MM.1S (cell line): ENCODE results near the gene EXOC4.

ENCODE experiments used
- DNase-seq: peaks from one replicate; pipeline ENCODE4 v3.0.0-alpha.2; 2015
- H2AFZ ChIP-seq: fragments of 300-600 bp; sonication (generic); 2 replicates; pipeline ENCODE4 v1.6.0; 2016; ENCODE audit warnings: antibody characterized with exemption, low read length
- H3F3A ChIP-seq: fragments of 300-600 bp; sonication (generic); 2 replicates; pipeline ENCODE4 v1.6.1; 2016; ENCODE audit warnings: mild to moderate bottlenecking, antibody characterized with exemption, low read length, moderate library complexity, mixed read lengths; ENCODE audit not compliant: insufficient read depth
- H3K27ac ChIP-seq: fragments of 300-600 bp; sonication (generic); 2 replicates; pipeline ENCODE4 v1.5.1; 2016; ENCODE audit warnings: mild to moderate bottlenecking, low read length
- H3K27me3 ChIP-seq: fragments of 300-600 bp; sonication (generic); replicated peaks from 2 replicates; pipeline ENCODE4 v1.6.0; 2016; ENCODE audit warnings: low read length; ENCODE audit not compliant: insufficient read depth
- H3K36me3 ChIP-seq: fragments of 300-600 bp; sonication (generic); replicated peaks from 2 replicates; pipeline ENCODE4 v1.6.1; 2016; ENCODE audit warnings: mild to moderate bottlenecking, low read length, mixed read lengths; ENCODE audit not compliant: insufficient read depth
- H3K4me1 ChIP-seq: fragments of 300-600 bp; sonication (generic); 2 replicates; pipeline ENCODE4 v1.6.1; 2016; ENCODE audit warnings: low read length, mixed read lengths
- H3K4me2 ChIP-seq: fragments of 300-600 bp; sonication (generic); 2 replicates; pipeline ENCODE4 v1.6.0; 2016; ENCODE audit warnings: low read depth, low read length
- H3K4me3 ChIP-seq: fragments of 300-600 bp; sonication (generic); 2 replicates; pipeline ENCODE4 v1.5.1; 2016; ENCODE audit warnings: low read length, mixed read lengths
- H3K79me2 ChIP-seq: fragments of 300-600 bp; sonication (generic); 2 replicates; pipeline ENCODE4 v1.6.1; 2016; ENCODE audit warnings: mixed run types, low read length, mixed read lengths
- H3K9ac ChIP-seq: fragments of 300-600 bp; sonication (generic); 2 replicates; pipeline ENCODE4 v1.6.1; 2016; ENCODE audit warnings: low read length, mixed read lengths
- H3K9me2 ChIP-seq: fragments of 300-600 bp; sonication (generic); replicated peaks from 2 replicates; pipeline ENCODE4 v1.6.1; 2016; ENCODE audit warnings: mild to moderate bottlenecking, low read length, mixed read lengths; ENCODE audit not compliant: insufficient read depth
- H3K9me3 ChIP-seq: fragments of 300-600 bp; sonication (generic); replicated peaks from 2 replicates; pipeline ENCODE4 v1.6.1; 2016; ENCODE audit warnings: mild to moderate bottlenecking, low read length, mixed read lengths; ENCODE audit not compliant: insufficient read depth
- H4K20me1 ChIP-seq: fragments of 300-600 bp; sonication (generic); 2 replicates; pipeline ENCODE4 v1.6.1; 2016; ENCODE audit warnings: mild to moderate bottlenecking, low read length, moderate library complexity, mixed read lengths; ENCODE audit not compliant: insufficient read depth
- EZH2 ChIP-seq: fragments of 300-600 bp; sonication (generic); optimal IDR thresholded peaks from 2 replicates; pipeline ENCODE3; 2017; ENCODE audit warnings: low read depth, mild to moderate bottlenecking, antibody characterized with exemption, low read length, mixed read lengths
- EZH2phosphoT487 ChIP-seq: fragments of 300-600 bp; sonication (generic); IDR thresholded peaks from 2 replicates; pipeline ENCODE4 v1.6.1; 2018; ENCODE audit warnings: antibody characterized with exemption, low read length
- TF ChIP-seq, protein P1 (sequence below): fragments of 300-600 bp; sonication (generic); IDR thresholded peaks from 2 replicates; pipeline ENCODE4 v1.5.1; 2016; ENCODE audit warnings: antibody characterized with exemption, low read length, mixed read lengths

Gene EXOC4

DNA sequence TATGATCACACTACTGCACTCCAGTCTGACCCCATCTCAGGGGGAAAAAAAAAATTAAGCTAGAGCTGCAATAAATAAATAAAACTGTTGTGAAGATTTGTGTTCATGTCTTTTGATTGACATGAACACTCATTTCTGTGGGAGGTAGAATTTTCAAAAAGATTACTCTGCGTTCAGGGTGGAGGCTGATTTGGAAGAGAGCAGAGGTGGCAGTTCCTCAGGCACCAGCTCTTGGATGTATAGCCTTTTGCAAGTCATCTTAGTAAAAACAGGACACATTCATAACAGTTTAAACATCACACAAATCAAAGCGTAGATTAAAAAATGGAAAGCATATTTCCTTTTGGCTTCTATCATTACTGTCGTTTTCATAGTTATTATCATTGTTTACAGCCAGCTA is 630.7 kb downstream of the EXOC4 start:
- Histone ChIP-seq H3K9ac (no peak overlapping the region), H3K4me3 (no peak overlapping the region), H2AFZ (no peak overlapping the region), H3K27ac (no peak overlapping the region), H3K9me3 (no peaks in the 10 kb centered on the region), H3K36me3 (no peaks in the 10 kb centered on the region), H3K27me3 (no peaks in the 10 kb centered on the region), H4K20me1 (no peaks in the 10 kb centered on the region), H3K79me2 (no peaks in the 10 kb centered on the region), H3K4me1 (no peaks in the 10 kb centered on the region), H3F3A (no peaks in the 10 kb centered on the region), H3K4me2 (no peak overlapping the region), H3K9me2 (no peaks in the 10 kb centered on the region)
- TF ChIP-seq, protein P1, sequence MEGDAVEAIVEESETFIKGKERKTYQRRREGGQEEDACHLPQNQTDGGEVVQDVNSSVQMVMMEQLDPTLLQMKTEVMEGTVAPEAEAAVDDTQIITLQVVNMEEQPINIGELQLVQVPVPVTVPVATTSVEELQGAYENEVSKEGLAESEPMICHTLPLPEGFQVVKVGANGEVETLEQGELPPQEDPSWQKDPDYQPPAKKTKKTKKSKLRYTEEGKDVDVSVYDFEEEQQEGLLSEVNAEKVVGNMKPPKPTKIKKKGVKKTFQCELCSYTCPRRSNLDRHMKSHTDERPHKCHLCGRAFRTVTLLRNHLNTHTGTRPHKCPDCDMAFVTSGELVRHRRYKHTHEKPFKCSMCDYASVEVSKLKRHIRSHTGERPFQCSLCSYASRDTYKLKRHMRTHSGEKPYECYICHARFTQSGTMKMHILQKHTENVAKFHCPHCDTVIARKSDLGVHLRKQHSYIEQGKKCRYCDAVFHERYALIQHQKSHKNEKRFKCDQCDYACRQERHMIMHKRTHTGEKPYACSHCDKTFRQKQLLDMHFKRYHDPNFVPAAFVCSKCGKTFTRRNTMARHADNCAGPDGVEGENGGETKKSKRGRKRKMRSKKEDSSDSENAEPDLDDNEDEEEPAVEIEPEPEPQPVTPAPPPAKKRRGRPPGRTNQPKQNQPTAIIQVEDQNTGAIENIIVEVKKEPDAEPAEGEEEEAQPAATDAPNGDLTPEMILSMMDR, result no peak
- no peak for TF ChIP-seq EZH2phosphoT487
- no peak for TF ChIP-seq EZH2
- no peak for DNase-seq

DNA sequence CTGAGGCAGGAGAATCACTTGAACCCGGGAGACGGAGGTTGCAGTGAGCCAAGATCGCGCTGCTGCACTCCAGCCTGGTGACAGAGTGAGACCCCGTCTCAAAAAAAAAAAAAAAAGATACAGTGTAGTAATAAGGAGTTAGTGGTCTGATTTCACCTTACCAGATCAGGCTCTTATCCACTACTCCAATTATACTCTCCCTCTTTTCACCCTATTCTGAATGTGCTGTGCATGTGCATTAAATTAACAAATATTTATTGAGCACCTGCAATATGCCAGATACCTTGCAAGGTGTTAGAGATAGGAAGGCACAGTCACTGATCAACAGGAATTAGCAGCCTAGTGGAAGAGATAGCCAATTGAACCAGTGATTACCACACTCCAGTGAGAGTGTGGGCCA is 632.3 kb downstream of the EXOC4 start:
- Histone ChIP-seq H3K36me3 (no peaks in the 10 kb centered on the region), H2AFZ (no peak overlapping the region), H3K27ac (no peak overlapping the region), H3F3A (no peaks in the 10 kb centered on the region), H3K9ac (no peak overlapping the region), H3K4me1 (no peaks in the 10 kb centered on the region), H3K9me3 (no peaks in the 10 kb centered on the region), H3K9me2 (no peaks in the 10 kb centered on the region), H3K4me2 (no peak overlapping the region), H3K27me3 (no peaks in the 10 kb centered on the region), H4K20me1 (no peaks in the 10 kb centered on the region), H3K4me3 (no peak overlapping the region), H3K79me2 (no peaks in the 10 kb centered on the region)
- TF ChIP-seq, protein P1, result no peak
- TF ChIP-seq EZH2phosphoT487 (no peak), EZH2 (no peak)
- DNase-seq, result no peak

DNA sequence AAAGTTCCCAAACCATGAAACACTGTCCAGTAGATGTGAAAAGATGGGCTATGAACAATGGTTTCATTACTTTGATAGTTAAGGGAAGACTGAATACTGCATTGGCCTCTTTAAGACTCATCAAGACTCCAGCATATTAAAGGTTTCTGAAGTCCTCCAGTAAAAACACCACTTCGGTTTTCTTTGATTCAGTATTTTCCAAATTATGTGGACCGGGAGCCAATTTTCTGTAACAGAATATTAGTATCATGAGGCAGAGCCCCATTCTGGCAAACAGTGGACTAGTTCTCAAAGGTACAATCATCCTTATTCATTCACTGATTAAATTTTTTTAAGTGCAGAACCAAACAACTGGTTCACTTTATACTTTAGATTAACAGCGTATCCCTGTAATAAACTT is 633.2 kb downstream of the EXOC4 start:
- Histone ChIP-seq H3F3A (no peaks in the 10 kb centered on the region), H3K79me2 (no peaks in the 10 kb centered on the region), H4K20me1 (no peaks in the 10 kb centered on the region), H3K9me2 (no peaks in the 10 kb centered on the region), H3K4me3 (no peak overlapping the region), H3K9me3 (no peaks in the 10 kb centered on the region), H3K36me3 (no peaks in the 10 kb centered on the region), H3K4me2 (no peak overlapping the region), H3K27ac (no peak overlapping the region), H3K9ac (no peak overlapping the region), H2AFZ (no peak overlapping the region), H3K4me1 (no peaks in the 10 kb centered on the region), H3K27me3 (no peaks in the 10 kb centered on the region)
- TF ChIP-seq EZH2, result no peak
- TF ChIP-seq, protein P1, result no peak
- TF ChIP-seq EZH2phosphoT487, result no peak
- no peak for DNase-seq
